Adrenal gland (tissue), 12 donors: ENCODE data around the gene RALGPS1. TPM values are rescaled to one million over a fixed set of nuclear protein-coding genes. Genes with fewer than 3 reads are reported as not detected.
A peak's percentile ranks its signal among the peaks of the same experiment; 100 is the strongest.

ENCODE experiments used
- DNase-seq, 7 donors: peaks; one replicate each; pipeline ENCODE4 v3.0.0-alpha.2; 2019 to 2020
- H3K27ac ChIP-seq, 5 donors: fragments of 200-600 bp; sonication (generic) in 4 of 5; 1 replicate in 3 of 5; 2 replicates in 2 of 5; pipeline versions ENCODE4 v1.5.1 to v1.8.0; 2016 to 2020; ENCODE audit warnings: mild to moderate bottlenecking in 1 of 5
- H3K27me3 ChIP-seq: fragments of 200-600 bp; 2 replicates; pipeline ENCODE4 v1.8.0; 2021
- H3K36me3 ChIP-seq, 2 donors: fragments of 200-600 bp; replicated peaks in 1 of 2; 1 replicate in 1 of 2; 2 replicates in 1 of 2; pipeline versions ENCODE4 v1.5.1 to v1.8.0; 2018 to 2022
- H3K4me1 ChIP-seq, 2 donors: fragments of 200-600 bp; replicated peaks in 1 of 2; 1 replicate in 1 of 2; 2 replicates in 1 of 2; pipeline versions ENCODE4 v1.5.1 to v1.8.0; 2018 to 2021
- H3K4me3 ChIP-seq, 4 donors: fragments of 200-600 bp; sonication (generic) in 3 of 4; one replicate each; pipeline ENCODE4 v1.5.1; 2016 to 2018
- H3K9me3 ChIP-seq, 3 donors: fragments of 200-600 bp; sonication (generic) in 1 of 3; replicated peaks in 1 of 3; 1 replicate in 2 of 3; 2 replicates in 1 of 3; pipeline versions ENCODE4 v1.5.1 to v1.8.0; 2016 to 2021
- POLR2A ChIP-seq, 2 donors: fragments of 450-650 bp; IDR thresholded peaks; one replicate each; pipeline ENCODE4 v1.6.1; 2017; ENCODE audit warnings: antibody characterized with exemption in 2 of 2, mild to moderate bottlenecking in 2 of 2, moderate library complexity in 1 of 2
- WGBS, 4 donors: extraction: QIAGEN DNeasy Blood & Tissue Kit in 2 of 4; methylation state at CpG; one replicate each; pipeline versions ENCODE4 v1.1.5 to v1.1.7; 2013 to 2017; 5-methylcytosine and 5-hydroxymethylcytosine counted together
- intact Hi-C, 2 donors: fragments of 100-400 bp; cut with DNase I; formaldehyde crosslinking; loops; one replicate each; pipeline versions ENCODE4 v1.14.1 to v1.15.0; 2022 to 2023
- polyA plus RNA-seq, 3 donors: library from polyadenylated mRNA; stranded (reverse); fragments of 200-250 nt in 2 of 3; fragments of 350-450 nt in 1 of 3; fragmentation: Illumina TruSeq in 1 of 3; extraction: RNeasy Lipid Tissue Mini Kit (QIAGEN cat#74804) in 1 of 3; gene quantifications; one replicate each; pipeline ENCODE4 v1.2.3, GENCODE V29; 2013 to 2014
- total RNA-seq, 9 donors: library from RNA; depleted of rRNA in 4 of 9; stranded (reverse); fragments of >200 nt in 4 of 9; fragments of 120-200 nt in 1 of 9; fragmentation: NEBNext Ultra II Directional in 1 of 9; extraction: Animal tissue kit (Norgen Biotek cat#: 25700) in 1 of 9; gene quantifications; one replicate each; pipeline versions ENCODE4 v1.1.0 to v1.2.4, GENCODE V29; 2013 to 2023
- TF ChIP-seq, protein P1 (sequence below), 6 experiments: fragments of 450-650 bp in 4 of 6; fragments of 200-600 bp in 2 of 6; sonication (generic) in 1 of 6; IDR thresholded peaks; 1 replicate in 5 of 6; 2 replicates in 1 of 6; pipeline versions ENCODE4 v1.5.1 to v1.8.0; 2016 to 2021; ENCODE audit warnings: antibody characterized with exemption in 6 of 6, mild to moderate bottlenecking in 2 of 6, moderate library complexity in 1 of 6
- donor health status: healthy with polysubstance abuse.
- donor health status: Bipolar disorder and iron deficiency.
- donor health status: DM: yes; HTN: yes; CAD: no.
- donor health status: DM: no; HTN: no; CAD: no.
- donor health status: DM: no; HTN: no; CAD: no.
- donor health status: DM: yes; HTN: yes; CAD: no.

The RALGPS1 gene
- total and polyA plus RNA-seq, 12 donors: 2.8 to 9.9 (median 5.1) TPM

DNA sequence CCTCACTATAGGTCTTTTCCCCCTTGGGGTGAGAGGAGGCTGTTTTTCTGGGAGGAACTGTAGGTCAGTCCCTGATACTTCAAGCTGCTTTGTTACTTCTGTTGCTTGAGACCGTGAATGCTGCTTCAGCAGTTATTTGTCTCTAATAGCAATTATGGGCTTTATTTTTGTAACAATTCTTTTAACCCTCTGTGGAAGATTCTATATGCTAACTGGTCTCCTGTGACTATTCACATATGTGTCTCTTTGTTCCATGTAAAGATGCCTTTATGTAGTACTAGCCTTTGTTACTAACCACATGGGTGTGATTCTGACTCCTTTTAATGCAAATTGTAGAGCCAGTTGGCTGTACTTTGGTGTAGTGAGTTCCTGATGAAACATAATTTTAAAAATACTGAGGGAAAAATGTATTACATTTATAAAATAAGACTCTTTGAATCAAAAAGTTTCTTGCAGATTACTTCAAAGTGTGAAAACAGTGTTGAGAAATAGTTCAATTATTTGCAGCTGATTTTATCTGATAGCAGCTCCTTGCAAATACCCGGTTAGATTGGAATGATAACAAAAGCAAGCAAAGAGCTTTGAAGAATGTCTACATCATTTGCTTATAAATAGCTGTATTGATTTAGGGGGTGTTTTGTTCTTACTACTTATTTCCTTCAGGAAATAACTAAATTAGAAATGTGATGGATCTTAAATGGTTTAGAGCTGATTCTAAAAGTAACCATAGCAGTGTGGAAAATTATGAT, 161.2 kb downstream of the RALGPS1 start:
- Histone ChIP-seq H3K4me3 (no peak overlapping the region), H3K4me1 (peaks cover 0 to 7% of the 10 kb centered on the region in 2 donors), H3K27me3 (no peaks in the 10 kb centered on the region), H3K27ac (no peak overlapping the region), H3K9me3 (peaks cover 0 to 6% (median 3%) of the 10 kb centered on the region in 3 donors), H3K36me3 (no peaks in the 10 kb centered on the region)
- intact Hi-C loops: no loop called here
- WGBS, 4 donors: 41 to 55% (median 52%) methylated on average over 2 of the region's 2 CpGs
- DNase-seq: no peak
- TF ChIP-seq POLR2A (IDR thresholded peaks at IDR 0.05): no peak
- TF ChIP-seq, protein P1, sequence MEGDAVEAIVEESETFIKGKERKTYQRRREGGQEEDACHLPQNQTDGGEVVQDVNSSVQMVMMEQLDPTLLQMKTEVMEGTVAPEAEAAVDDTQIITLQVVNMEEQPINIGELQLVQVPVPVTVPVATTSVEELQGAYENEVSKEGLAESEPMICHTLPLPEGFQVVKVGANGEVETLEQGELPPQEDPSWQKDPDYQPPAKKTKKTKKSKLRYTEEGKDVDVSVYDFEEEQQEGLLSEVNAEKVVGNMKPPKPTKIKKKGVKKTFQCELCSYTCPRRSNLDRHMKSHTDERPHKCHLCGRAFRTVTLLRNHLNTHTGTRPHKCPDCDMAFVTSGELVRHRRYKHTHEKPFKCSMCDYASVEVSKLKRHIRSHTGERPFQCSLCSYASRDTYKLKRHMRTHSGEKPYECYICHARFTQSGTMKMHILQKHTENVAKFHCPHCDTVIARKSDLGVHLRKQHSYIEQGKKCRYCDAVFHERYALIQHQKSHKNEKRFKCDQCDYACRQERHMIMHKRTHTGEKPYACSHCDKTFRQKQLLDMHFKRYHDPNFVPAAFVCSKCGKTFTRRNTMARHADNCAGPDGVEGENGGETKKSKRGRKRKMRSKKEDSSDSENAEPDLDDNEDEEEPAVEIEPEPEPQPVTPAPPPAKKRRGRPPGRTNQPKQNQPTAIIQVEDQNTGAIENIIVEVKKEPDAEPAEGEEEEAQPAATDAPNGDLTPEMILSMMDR (IDR thresholded peaks at IDR 0.05): no peak

DNA sequence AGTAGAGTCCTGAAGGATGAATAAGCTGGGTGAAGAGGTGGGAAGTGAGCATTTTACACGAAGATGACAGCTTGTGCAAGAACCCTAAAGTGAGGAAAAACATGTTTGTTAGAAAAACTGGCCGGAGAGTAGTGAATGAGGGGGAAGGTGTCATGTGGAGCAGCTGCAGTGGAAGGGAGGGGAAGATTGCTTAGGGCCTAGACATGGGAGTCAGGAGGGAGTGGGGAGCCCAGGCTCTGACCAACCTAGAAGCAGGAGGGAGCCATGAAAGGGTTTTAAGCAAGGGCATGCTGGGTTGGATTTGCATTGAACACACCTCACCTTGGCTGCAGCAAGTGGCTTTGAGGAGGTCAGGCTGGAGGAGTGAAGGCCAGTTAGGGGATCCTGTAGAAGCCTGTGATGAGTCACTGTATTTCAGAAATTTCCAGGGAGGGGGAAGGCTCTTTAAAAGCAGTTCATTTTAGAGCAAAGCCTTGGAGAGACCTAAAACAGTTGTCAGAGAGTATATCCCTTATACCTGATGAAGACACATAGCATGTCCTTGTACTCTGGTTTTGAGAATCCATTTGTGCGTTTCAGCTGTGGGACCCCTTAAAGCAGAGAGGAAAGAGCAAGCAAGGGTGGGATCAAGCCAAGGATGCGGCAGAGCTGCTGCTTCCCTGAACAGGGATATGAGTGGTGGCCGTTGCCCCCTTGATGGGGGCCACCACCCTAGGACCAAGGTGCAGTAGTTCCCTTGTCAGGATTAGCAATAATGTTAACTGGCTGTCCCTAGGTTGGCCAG, 162.5 kb downstream of the RALGPS1 start:
- Histone ChIP-seq H3K27me3 (no peaks in the 10 kb centered on the region), H3K9me3 (no peaks in the 10 kb centered on the region), H3K27ac (peak overlapping the region in 1 of 5 donors; percentile 12), H3K4me1 (peaks cover 0 to 7% of the 10 kb centered on the region in 2 donors), H3K4me3 (no peak overlapping the region), H3K36me3 (no peaks in the 10 kb centered on the region)
- 68 to 72% (median 70%) methylated on average over 5 of the region's 5 CpGs for WGBS, 4 donors
- peak in 5 of 7 donors; percentile 40 to 57 (median 50) for DNase-seq
- TF ChIP-seq, protein P1 (IDR thresholded peaks at IDR 0.05): no peak
- no peak for TF ChIP-seq POLR2A (IDR thresholded peaks at IDR 0.05)
- intact Hi-C loops: no loop called here

DNA sequence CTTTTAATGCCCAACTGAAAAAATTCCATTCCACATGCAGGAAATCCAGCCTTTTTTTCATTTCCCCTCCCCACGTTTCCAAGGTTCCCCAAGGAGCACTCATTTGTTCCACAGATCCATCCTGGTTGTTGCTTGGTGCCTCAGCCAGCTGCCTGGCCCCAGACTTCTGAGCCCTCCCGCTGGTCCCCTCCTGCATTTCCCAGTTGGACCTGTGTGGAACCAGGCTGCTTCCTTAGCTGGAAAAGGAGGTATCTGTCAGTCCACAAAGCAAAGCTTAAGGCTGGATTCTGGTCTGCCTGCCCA, 163.0 kb downstream of the RALGPS1 start:
- Histone ChIP-seq H3K27ac (no peak overlapping the region), H3K4me1 (peaks cover 0 to 7% of the 10 kb centered on the region in 2 donors), H3K4me3 (no peak overlapping the region), H3K9me3 (no peaks in the 10 kb centered on the region), H3K36me3 (no peaks in the 10 kb centered on the region), H3K27me3 (no peaks in the 10 kb centered on the region)
- 56 to 67% (median 62%) methylated on average over 1 to 2 of the region's 2 CpGs for WGBS, 4 donors
- intact Hi-C loops: no loop called here
- no peak for TF ChIP-seq POLR2A (IDR thresholded peaks at IDR 0.05)
- TF ChIP-seq, protein P1 (IDR thresholded peaks at IDR 0.05): no peak
- peak in 1 of 7 donors; percentile 35 for DNase-seq

DNA sequence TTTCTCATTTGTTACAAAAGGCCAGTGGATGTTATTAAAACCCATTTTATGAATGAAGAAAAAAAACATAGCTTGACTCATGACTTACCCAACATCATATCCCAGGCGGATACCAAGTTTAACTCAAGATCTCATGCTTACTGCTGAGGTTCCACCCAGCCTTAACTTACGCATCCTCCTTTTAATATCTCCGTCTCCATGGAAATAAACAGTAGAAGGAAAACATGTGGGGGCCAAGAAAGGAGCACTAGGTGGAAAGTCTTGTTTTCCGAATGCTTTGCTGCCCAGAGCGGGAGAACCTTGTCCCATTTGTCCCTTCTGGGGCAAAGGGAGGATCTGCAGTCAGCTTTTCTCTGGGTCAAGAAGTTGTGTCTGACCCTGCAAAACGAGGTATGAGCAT, 163.8 kb downstream of the RALGPS1 start:
- Histone ChIP-seq H3K4me3 (no peak overlapping the region), H3K27ac (no peak overlapping the region), H3K4me1 (peaks cover 0 to 7% of the 10 kb centered on the region in 2 donors), H3K9me3 (no peaks in the 10 kb centered on the region), H3K27me3 (no peaks in the 10 kb centered on the region), H3K36me3 (no peaks in the 10 kb centered on the region)
- intact Hi-C loops: no loop called here
- 87 to 98% (median 97%) methylated on average over 6 of the region's 6 CpGs for WGBS, 4 donors
- TF ChIP-seq, protein P1 (IDR thresholded peaks at IDR 0.05): no peak
- no peak for TF ChIP-seq POLR2A (IDR thresholded peaks at IDR 0.05)
- peak in 1 of 7 donors; percentile 2 for DNase-seq
